NOMO-1 treated with DMSO at 0.1 percent for 48 hours (cell line): ENCODE measurements around the gene GABARAPL1.
A peak's percentile ranks its signal among the peaks of the same experiment; 100 is the strongest.

ENCODE experiments used
- DNase-seq: peaks from one replicate; lab custom pipeline; 2025; ENCODE audit not compliant: unreplicated experiment; lab: John Stamatoyannopoulos, UW

GABARAPL1 gene

GRCh38 chr12:10227648-10228047 lies 15.0 kb downstream of the GABARAPL1 start:
- DNase-seq = no peak

GRCh38 chr12:10234562-10234961 lies 21.9 kb downstream of the GABARAPL1 start:
- no peak for DNase-seq

GRCh38 chr12:10235761-10236631 lies 23.3 kb downstream of the GABARAPL1 start:
- DNase-seq = peak; percentile 15

GRCh38 chr12:10236720-10237119 lies 24.0 kb downstream of the GABARAPL1 start:
- no peak for DNase-seq

GRCh38 chr12:10238526-10238925 lies 25.8 kb downstream of the GABARAPL1 start:
- no peak for DNase-seq

- DNase-seq = no peak
Observed at GRCh38 chr12:10241290-10241689, 28.6 kb downstream of the GABARAPL1 start.

GRCh38 chr12:10241727-10242126 lies 29.1 kb downstream of the GABARAPL1 start:
- no peak for DNase-seq

- DNase-seq = peak; percentile 10
Observed at GRCh38 chr12:10242539-10242938, 29.9 kb downstream of the GABARAPL1 start.

- DNase-seq = peak; percentile 74
Observed at GRCh38 chr12:10243818-10244520, 31.3 kb downstream of the GABARAPL1 start.

GRCh38 chr12:10247436-10248058 lies 34.9 kb downstream of the GABARAPL1 start:
- DNase-seq = peak; percentile 26

- no peak for DNase-seq
Observed at GRCh38 chr12:10249690-10250455, 37.2 kb downstream of the GABARAPL1 start.

GRCh38 chr12:10251669-10252068 lies 39.0 kb downstream of the GABARAPL1 start:
- DNase-seq = no peak

- no peak for DNase-seq
Observed at GRCh38 chr12:10252201-10252600, 39.5 kb downstream of the GABARAPL1 start.

GRCh38 chr12:10256064-10256463 lies 43.4 kb downstream of the GABARAPL1 start:
- no peak for DNase-seq

- no peak for DNase-seq
Observed at GRCh38 chr12:10260927-10261326, 48.2 kb downstream of the GABARAPL1 start.

GRCh38 chr12:10268037-10268436 lies 55.4 kb downstream of the GABARAPL1 start:
- no peak for DNase-seq

GRCh38 chr12:10272467-10272866 lies 59.8 kb downstream of the GABARAPL1 start:
- DNase-seq = no peak
